Aorta (tissue), 5 donors: ENCODE results near the gene ZNF175. TPM values are rescaled to one million over a fixed set of nuclear protein-coding genes. Genes with fewer than 3 reads are reported as not detected.

Experiments used
- ATAC-seq: fragments of 200-7000 bp; cut with Tn5 transposase; one replicate; pipeline ENCODE4 v1.9.1; 2022; ENCODE audit warnings: moderate library complexity; ENCODE audit not compliant: low FRiP score
- DNase-seq, 2 donors: peaks; one replicate each; pipeline ENCODE4 v3.0.0-alpha.2; 2020
- H3K27ac ChIP-seq, 2 donors: one replicate each; pipeline ENCODE4 v1.5.1; 2013; ENCODE audit warnings: low read length in 2 of 2, mild to moderate bottlenecking in 2 of 2, moderate library complexity in 2 of 2, control low read depth in 1 of 2, inconsistent platforms in 1 of 2, low read depth in 1 of 2
- H3K27me3 ChIP-seq, 2 donors: one replicate each; pipeline ENCODE4 v1.6.1; 2013; ENCODE audit warnings: control low read depth in 1 of 2, low read length in 1 of 2, mild to moderate bottlenecking in 1 of 2, moderate library complexity in 1 of 2; ENCODE audit not compliant: insufficient read depth in 2 of 2, control insufficient read depth in 1 of 2
- H3K36me3 ChIP-seq, 2 donors: one replicate each; pipeline ENCODE4 v1.6.1; 2013; ENCODE audit warnings: control low read depth in 1 of 2, low read length in 1 of 2, mild to moderate bottlenecking in 1 of 2; ENCODE audit not compliant: insufficient read depth in 2 of 2, control insufficient read depth in 1 of 2
- H3K4me1 ChIP-seq, 2 donors: one replicate each; pipeline ENCODE4 v1.6.1; 2013; ENCODE audit warnings: low read length in 2 of 2, control low read depth in 1 of 2, mild to moderate bottlenecking in 1 of 2, moderate library complexity in 1 of 2; ENCODE audit not compliant: insufficient read depth in 2 of 2, control insufficient read depth in 1 of 2
- H3K4me3 ChIP-seq, 2 donors: one replicate each; pipeline ENCODE4 v1.5.1; 2013; ENCODE audit warnings: low read length in 2 of 2, control low read depth in 1 of 2, mild to moderate bottlenecking in 1 of 2
- H3K9me3 ChIP-seq: one replicate; pipeline ENCODE4 v1.6.1; 2013; ENCODE audit warnings: mild to moderate bottlenecking, low read length; ENCODE audit not compliant: control insufficient read depth
- WGBS, 2 donors: extraction: QIAGEN DNeasy Blood & Tissue Kit; methylation state at CpG; one replicate each; pipeline ENCODE4 v1.1.7; 2013; 5-methylcytosine and 5-hydroxymethylcytosine counted together
- intact Hi-C, 2 donors: fragments of 100-400 bp; cut with DNase I; formaldehyde crosslinking; loops; one replicate each; pipeline versions ENCODE4 v1.14.2 to v1.15.0; 2022
- polyA plus RNA-seq, 2 donors: library from polyadenylated mRNA; stranded (reverse); fragments of 200-250 nt; gene quantifications; one replicate each; pipeline ENCODE4 v1.2.3, GENCODE V29; 2013
- total RNA-seq, 2 donors: library from RNA; stranded (reverse); fragmentation: NEBNext Ultra II Directional; extraction: Animal tissue kit (Norgen Biotek cat#: 25700); gene quantifications; one replicate each; pipeline ENCODE4 v1.2.1, GENCODE V29; 2021
- donor health status: healthy with polysubstance abuse.
- donor health status: Bipolar disorder and iron deficiency.
- donor health status: DM: no; HTN: no; CAD: no.
- donor health status: DM: no; HTN: no; CAD: no.
- donor health status: DM: yes; HTN: yes; CAD: no.

Gene ZNF175
- total and polyA plus RNA-seq, 4 donors, result 1.8 to 16.6 (median 9.1) TPM

DNA sequence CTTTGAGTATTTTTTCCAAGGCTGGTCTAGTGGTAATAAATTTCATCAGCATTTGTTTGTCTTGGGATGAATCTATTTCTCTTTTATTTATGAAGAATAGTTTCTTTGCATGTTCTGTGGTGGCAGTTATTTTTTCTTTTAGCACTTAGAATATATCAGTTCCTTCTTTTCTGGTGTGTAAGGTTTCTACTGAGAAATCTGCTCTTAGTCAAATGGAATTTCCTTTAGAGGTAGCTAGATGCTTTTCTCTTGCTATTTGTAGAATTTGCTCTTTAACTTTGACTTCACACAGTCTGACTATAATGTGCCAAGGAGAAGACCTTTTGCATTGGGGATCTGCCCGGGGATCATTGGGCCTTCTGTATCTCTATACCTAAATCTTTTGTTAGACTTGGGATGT lies 35.5 kb upstream of the ZNF175 start:
- intact Hi-C loops, result no loop called here
- DNase-seq (no peak), ATAC-seq (no peak)
- Histone ChIP-seq H3K27ac (no peak overlapping the region), H3K36me3 (no peaks in the 10 kb centered on the region), H3K4me3 (no peak overlapping the region), H3K4me1 (no peaks in the 10 kb centered on the region), H3K9me3 (peaks cover 3% of the 10 kb centered on the region), H3K27me3 (no peaks in the 10 kb centered on the region)
- 73 to 83% methylated on average over 1 of the region's 1 CpG for WGBS, 2 donors

DNA sequence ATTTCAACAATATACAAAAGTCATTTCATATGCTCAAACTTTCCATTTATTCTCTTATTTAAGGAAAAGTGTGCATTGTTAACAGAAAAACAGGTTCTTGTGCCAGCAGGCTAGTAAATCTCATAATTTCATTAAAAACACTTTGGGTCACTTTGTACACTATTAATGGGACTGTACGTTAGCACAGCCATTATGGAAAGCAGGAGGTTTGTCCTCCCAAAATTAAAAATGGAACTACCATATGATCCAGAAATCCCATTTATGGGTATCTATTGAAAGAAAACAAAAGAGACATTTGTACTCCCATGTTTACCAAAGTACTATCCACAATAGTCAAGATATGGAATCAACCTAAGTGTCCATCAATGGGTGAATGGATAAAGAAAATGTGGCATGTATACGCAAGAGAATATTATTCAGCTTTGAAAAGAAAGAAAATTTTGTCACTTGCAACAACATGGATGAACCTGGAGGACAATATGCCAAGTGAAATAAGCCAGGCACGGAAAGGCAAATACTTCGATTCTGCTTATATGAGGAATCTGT lies 31.2 kb upstream of the ZNF175 start:
- Histone ChIP-seq H3K4me1 (no peaks in the 10 kb centered on the region), H3K27ac (no peak overlapping the region), H3K36me3 (no peaks in the 10 kb centered on the region), H3K4me3 (no peak overlapping the region), H3K9me3 (peaks cover 3% of the 10 kb centered on the region), H3K27me3 (no peaks in the 10 kb centered on the region)
- ATAC-seq (no peak), DNase-seq (no peak)
- WGBS, 2 donors, result 79 to 88% methylated on average over 4 of the region's 4 CpGs
- intact Hi-C loops, result no loop called here

DNA sequence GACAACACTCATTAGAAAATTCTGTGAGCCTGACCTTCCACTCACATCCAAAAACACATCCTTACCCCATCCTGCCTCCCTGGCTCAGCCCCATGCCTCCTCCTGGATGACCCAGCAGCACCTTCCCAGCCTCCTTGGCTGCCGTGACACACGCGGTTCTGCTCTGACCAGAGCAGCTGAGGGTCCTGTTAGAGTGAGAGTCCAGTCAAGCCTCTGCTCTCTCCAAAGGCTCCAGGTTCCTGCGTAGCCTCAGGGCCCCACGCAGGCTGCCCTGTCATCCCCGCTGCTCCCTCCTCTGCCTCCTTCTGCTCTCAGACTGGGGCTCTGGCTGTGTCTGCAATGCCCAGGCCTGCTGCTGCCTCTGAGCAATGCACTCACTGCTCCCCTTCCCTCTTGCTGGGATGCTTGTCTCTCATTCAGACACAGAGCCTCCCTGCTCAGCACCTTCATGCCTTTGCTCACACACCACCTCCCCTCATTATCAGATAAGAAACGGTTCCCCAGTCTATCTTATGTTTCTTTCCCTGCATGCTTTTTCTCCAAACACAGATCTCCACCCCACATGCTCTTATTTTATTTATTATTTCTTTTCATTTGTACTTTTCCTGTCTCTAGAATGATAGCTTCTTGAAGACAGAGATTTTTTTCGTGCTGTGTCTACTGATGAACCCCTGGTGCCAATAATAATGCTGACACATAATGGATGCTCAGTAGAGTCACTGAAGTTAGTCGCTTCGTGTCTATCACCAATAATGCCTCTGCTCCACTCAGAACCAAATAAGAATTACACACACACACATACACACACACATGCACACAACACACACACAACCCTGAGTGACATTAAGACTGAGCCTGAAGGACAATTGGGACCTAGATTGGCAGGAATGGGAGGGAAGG lies 29.4 kb upstream of the ZNF175 start:
- peaks cover 3% of the 10 kb centered on the region for H3K9me3 ChIP-seq
- ATAC-seq (no peak), DNase-seq (no peak)
- WGBS, 2 donors, result 54 to 55% methylated on average over 10 of the region's 10 CpGs
- intact Hi-C loops, result no loop called here
- H3K36me3 ChIP-seq, result no peaks in the 10 kb centered on the region
- no peak overlapping the region for H3K27ac ChIP-seq
- H3K4me1 ChIP-seq, result no peaks in the 10 kb centered on the region
- H3K27me3 ChIP-seq, result no peaks in the 10 kb centered on the region
- no peak overlapping the region for H3K4me3 ChIP-seq

DNA sequence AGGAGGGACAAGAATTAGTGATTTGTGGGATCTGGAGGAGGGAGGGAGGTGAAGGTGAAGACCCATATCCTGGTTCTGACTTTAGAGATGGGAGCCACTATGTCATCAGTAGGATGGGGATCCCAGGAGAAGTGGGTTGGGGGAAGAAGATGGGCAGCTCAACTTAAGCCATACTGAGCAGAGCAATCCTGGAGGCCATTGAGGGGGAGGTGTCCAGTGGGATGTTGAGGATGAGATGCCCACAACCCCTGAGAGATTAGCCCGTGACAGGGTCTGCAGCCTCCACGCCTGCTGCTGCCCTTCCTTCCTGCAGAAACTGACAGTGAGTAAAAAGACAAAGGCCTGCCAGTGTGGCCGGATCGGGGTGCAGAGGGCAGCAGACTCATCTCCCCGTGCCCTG lies 28.4 kb upstream of the ZNF175 start:
- 73% methylated on average over 5 of the region's 5 CpGs for WGBS, 2 donors
- intact Hi-C loops, result no loop called here
- Histone ChIP-seq H3K4me1 (no peaks in the 10 kb centered on the region), H3K27me3 (no peaks in the 10 kb centered on the region), H3K9me3 (no peaks in the 10 kb centered on the region), H3K27ac (no peak overlapping the region), H3K4me3 (no peak overlapping the region), H3K36me3 (no peaks in the 10 kb centered on the region)
- DNase-seq (no peak), ATAC-seq (no peak)

DNA sequence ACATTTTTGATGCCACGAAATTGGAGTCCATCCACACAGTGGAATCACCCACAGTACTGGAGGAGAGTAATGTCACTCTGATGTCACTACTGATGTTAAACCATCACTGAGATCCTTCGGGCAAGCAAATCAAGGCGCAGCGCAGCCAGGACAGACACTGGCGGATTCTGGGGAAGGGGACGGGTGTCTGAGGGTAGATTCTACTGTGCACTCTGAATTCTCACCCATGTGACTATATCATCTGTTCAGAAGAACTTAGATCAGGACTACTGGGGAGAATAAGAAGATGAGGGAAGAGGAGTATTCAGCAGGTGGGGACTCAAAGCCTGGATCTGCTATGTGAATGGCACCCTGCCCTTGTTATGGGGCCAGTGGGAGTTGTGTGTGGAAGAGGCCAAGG lies 27.0 kb upstream of the ZNF175 start:
- DNase-seq (no peak), ATAC-seq (no peak)
- no peaks in the 10 kb centered on the region for H3K9me3 ChIP-seq
- no peaks in the 10 kb centered on the region for H3K27me3 ChIP-seq
- H3K36me3 ChIP-seq, result no peaks in the 10 kb centered on the region
- H3K4me1 ChIP-seq, result no peaks in the 10 kb centered on the region
- intact Hi-C loops, result no loop called here
- WGBS, 2 donors, result 75 to 78% methylated on average over 6 of the region's 6 CpGs
- no peak overlapping the region for H3K27ac ChIP-seq
- no peak overlapping the region for H3K4me3 ChIP-seq

DNA sequence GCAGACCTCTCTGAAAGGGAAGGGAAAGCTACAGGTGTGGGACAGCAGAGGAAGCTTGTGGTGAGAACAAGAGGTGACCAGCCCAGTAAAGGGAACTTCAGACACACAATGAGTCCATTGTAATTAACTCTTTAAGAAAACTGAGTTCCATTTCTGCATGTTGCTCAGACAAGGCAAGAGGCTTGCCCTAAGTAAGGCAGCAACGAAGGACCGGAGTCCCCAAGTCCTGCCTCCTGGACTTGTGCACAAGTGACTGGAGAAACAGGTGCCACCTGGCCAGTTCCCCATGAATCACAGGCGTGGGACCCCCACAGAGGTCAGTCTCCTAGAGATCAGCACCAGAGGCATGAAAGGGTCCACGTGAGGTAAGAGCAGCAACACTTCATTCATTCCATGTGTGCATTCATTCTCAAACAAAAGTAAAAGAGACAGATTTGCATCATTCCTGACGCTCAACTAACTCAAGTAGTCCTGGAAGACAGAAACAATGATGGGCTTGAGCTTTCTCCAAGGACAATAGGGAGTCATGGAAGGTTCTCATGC lies 24.9 kb upstream of the ZNF175 start:
- Histone ChIP-seq H3K36me3 (no peaks in the 10 kb centered on the region), H3K27ac (no peak overlapping the region), H3K27me3 (no peaks in the 10 kb centered on the region), H3K9me3 (no peaks in the 10 kb centered on the region), H3K4me1 (no peaks in the 10 kb centered on the region), H3K4me3 (no peak overlapping the region)
- intact Hi-C loops, result no loop called here
- no peak for DNase-seq
- WGBS, 2 donors, result 65% methylated on average over 5 of the region's 5 CpGs
- ATAC-seq, result no peak

DNA sequence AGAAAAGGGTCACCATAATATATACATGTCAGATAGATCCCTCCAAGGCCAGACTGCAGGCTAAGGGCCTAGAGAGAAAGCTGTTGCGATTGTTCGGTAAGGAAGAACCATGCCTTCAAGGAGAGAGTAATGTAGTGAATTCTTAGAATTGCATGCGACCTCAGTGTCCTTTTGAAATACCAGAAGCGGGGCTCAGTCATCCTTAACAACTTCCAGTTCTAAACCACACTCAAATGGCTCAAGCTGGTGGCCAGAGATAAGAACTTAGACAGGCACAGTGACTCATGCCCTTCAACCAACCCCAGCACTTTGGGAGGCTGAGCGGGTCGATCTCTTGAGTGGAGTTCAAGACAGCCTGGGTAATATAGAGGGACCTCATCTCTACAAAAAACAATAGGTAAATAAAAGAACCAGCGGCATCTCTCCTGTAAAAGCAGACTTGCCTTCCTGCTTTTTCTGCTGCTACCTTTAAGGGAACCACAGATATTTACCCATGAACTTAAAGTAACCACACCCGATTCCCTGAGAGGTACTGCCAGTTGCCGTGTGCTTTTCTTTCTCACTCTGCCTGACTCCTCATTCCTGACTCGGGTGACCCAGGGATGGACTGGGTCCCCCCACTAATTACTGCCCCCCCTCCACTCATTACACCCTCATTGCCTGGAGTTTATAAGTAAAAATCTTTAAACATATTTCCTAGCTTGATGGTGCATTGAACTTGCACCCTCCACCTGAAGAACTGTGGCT lies 24.3 kb upstream of the ZNF175 start:
- Histone ChIP-seq H3K4me3 (no peak overlapping the region), H3K27me3 (no peaks in the 10 kb centered on the region), H3K27ac (no peak overlapping the region), H3K9me3 (no peaks in the 10 kb centered on the region), H3K36me3 (no peaks in the 10 kb centered on the region), H3K4me1 (no peaks in the 10 kb centered on the region)
- DNase-seq (no peak), ATAC-seq (no peak)
- intact Hi-C loops, result no loop called here
- WGBS, 2 donors, result 67% methylated on average over 10 of the region's 10 CpGs

DNA sequence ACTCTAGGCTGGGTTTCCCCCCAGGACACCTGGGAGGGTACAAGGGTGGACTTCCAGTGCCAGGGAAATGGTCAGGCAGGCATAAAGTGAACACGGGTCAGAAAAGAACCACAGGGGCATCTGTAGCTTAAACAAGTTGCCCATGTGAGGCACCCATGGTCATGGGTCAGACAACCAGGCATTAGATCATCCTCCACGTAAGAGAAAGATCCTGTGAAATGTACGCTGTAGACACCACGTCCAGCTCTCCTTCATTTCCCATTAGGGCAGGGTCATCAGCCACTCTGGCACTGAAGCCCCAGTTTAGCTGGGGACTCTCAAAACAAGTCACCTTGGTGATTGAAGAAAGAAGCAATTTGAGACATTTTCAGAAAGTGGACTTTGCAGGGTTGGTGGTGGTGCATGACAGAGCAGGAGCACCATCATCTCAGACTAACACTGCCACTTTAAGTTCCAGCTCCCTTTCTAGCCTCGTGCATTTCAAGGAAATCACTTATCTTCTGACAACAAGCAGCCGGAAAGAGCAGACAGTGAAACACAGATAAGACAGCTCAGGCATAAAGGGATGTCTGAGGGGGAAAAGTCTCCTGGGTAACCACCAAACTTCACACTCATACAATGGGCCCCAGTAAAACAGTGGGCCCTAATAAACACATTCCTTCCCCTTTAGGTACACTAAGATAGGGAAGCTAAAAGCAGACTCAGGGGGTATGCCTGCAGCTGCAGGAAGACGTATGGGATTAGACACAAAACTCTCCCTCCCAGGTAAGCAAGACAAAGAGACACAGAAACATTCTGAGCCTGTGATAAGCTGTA lies 23.5 kb upstream of the ZNF175 start:
- no peak overlapping the region for H3K4me3 ChIP-seq
- H3K36me3 ChIP-seq, result no peaks in the 10 kb centered on the region
- intact Hi-C loops, result no loop called here
- no peaks in the 10 kb centered on the region for H3K4me1 ChIP-seq
- 42 to 47% methylated on average over 7 of the region's 7 CpGs for WGBS, 2 donors
- no peaks in the 10 kb centered on the region for H3K9me3 ChIP-seq
- H3K27me3 ChIP-seq, result no peaks in the 10 kb centered on the region
- DNase-seq, result no peak
- no peak for ATAC-seq
- no peak overlapping the region for H3K27ac ChIP-seq
